Ramos (cell line): Measurements from ENCODE around the gene AP2M1.

ENCODE experiments used
- in situ Hi-C: fragments of 300-500 bp; cut with MboI; formaldehyde crosslinking; loops from one replicate; pipeline ENCODE4 v1.14.3; 2022; ENCODE audit warnings: low sequenced_read_pairs; ENCODE audit not compliant: unreplicated experiment

AP2M1 gene

DNA sequence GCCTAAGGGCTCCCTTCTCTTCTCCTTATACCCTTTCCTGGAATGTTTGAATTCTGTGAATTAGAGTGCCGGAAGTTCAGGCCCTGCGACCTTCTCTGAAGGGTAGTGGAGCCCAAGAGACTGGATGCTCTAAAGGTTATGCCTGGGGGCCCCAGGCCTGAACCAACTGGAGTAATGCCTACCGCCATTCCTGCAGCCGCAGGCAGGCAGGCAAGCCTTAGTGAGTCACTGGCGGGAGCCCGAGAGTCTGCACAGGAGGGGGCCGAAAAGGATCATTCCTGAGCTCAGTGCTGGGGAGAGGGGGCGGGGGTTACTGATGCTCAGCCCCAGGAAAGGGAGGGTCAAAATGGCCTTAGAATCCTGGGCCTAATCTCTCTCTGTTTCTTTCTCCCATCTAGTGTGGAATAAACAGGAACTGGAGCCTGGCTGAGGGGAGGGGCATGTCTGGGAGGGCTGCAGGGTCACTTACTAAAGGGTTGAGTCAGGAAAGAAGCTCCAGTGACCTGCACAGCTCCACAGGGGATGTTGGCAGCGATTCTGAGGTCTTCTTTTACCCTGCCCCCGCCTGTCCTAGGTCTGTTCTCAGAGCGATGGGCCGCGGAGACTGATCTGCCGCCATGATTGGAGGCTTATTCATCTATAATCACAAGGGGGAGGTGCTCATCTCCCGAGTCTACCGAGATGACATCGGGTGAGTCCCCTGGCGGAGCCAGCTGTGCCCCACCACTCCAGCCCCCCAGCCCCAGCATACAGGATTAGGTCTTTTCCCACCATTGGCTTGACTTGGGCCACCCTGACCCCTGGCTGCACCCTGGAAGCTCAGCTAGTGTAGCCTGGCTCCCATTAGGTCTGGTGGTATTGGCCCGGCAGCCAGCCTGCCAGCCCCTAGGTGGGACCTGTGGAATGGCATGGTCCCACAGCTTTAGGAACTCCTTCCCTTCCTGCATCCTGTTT is 2.0 kb downstream of the AP2M1 start:
- in situ Hi-C loops, result no loop called here

- in situ Hi-C loops, result no loop called here
Observed at GRCh38 chr3:184177331-184177731, 2.7 kb downstream of the AP2M1 start.

- in situ Hi-C loops, result no loop called here
Observed at GRCh38 chr3:184177767-184178306, 3.2 kb downstream of the AP2M1 start.

- in situ Hi-C loops, result no loop called here
Observed at GRCh38 chr3:184178521-184179138, 4.0 kb downstream of the AP2M1 start.

DNA sequence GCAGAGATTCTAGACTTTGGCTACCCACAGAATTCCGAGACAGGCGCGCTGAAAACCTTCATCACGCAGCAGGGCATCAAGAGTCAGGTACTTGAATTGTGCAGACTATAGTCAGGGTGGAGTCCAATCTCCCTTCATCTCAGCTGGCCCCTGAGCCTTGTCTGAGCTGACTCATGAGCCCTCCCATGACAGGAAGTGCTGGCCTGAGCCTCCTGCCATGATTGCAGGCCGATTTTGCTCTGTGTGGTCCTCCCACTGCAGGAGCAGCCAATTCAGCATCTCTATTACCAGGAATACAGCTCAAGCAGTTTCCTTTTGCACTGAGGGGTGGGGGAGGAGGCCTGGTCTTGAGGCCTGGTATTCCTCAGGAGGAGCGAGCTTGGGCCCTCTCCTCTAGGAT is 5.5 kb downstream of the AP2M1 start:
- in situ Hi-C loops, result no loop called here

DNA sequence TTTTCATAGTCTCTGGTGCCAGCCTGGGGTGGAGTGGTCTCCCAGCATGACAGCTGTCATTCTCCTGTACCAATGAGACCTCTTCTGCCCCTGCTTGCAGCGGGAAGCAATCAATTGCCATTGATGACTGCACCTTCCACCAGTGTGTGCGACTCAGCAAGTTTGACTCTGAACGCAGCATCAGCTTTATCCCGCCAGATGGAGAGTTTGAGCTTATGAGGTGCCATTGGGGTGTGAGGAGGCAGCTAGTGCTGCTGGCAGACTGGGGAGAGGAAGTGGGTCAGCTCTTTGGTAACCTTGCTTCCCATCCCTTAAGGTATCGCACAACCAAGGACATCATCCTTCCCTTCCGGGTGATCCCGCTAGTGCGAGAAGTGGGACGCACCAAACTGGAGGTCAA is 6.9 kb downstream of the AP2M1 start:
- in situ Hi-C loops, result no loop called here

- in situ Hi-C loops, result no loop called here
Observed at GRCh38 chr3:184183679-184184078, 9.0 kb downstream of the AP2M1 start.

GRCh38 chr3:184184546-184185230 is 10.0 kb downstream of the AP2M1 start:
- in situ Hi-C loops, result no loop called here

- in situ Hi-C loops, result no loop called here
Observed at GRCh38 chr3:184185461-184186183, 11.0 kb downstream of the AP2M1 start.

DNA sequence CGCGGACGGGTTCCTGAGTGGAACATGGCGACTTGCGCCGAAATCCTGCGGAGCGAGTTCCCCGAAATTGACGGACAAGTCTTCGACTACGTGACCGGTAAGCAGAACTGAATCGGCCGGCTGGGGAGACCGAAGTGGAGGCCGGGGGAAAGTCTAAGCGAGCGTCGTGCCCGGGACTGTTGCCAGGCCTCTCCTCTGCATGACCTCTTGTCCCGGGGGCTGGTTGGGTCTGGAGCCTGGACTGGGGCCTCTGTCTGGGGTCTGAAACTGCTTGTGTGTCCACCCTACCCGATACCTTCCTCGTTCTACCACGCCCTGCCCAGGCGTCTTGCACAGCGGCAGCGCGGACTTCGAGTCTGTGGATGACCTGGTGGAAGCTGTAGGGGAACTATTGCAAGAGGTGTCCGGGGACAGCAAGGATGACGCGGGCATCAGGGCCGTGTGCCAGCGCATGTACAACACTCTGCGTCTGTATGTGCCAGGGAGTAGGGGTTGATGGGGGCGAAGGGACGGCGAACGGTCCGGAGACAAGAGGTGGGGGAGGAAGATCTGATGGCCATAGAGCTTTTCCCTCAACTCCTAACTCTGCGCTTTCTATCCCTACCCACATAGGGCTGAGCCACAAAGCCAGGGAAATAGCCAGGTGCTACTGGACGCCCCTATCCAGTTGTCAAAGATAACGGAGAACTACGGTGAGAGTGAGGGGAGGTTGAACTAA is 11.7 kb downstream of the AP2M1 start, which contains the start of gene ABCF3:
Gene ABCF3, plus strand, starts transcription at position 16 of the 718 bp plus-strand sequence. Its CDS starts 9 bp downstream, at position 25.
- in situ Hi-C loops, result no loop called here

- in situ Hi-C loops, result no loop called here
Observed at GRCh38 chr3:184186902-184187207, 12.2 kb downstream of the AP2M1 start.

GRCh38 chr3:184188080-184188479 is 13.4 kb downstream of the AP2M1 start:
- in situ Hi-C loops, result no loop called here

DNA sequence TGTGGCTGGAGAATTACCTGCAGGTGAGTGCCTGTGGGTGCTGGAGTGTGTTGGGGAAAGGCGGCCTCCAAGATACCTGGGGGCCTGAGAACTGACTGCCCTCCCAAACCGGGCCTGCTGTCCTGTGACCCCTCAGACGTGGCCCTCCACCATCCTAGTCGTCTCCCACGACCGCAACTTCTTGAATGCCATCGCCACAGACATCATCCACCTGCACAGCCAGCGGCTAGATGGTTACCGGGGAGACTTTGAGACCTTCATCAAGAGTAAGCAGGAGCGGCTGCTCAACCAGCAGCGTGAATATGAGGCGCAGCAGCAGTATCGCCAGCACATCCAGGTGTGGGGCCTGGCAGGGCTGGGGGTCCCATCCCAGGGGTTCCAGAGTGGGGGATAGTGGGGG is 14.8 kb downstream of the AP2M1 start:
- in situ Hi-C loops, result no loop called here

DNA sequence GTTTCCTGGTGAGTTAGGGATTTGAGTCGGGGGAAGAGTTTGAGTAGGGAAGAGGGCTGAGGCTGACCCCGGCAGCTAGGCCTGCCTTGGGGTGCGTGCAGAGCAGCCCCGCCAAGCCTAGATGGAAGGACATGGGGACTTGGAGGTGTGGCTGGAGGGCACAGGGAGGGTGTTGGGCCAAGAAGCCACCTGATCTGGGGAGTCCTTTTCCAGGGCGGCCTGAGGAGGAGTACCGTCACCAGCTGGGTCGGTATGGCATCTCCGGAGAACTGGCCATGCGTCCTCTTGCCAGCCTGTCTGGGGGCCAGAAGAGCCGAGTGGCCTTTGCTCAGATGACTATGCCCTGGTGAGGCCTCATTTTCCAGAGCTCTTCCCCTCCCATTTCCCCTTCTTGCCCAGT is 18.2 kb downstream of the AP2M1 start:
- in situ Hi-C loops, result no loop called here

DNA sequence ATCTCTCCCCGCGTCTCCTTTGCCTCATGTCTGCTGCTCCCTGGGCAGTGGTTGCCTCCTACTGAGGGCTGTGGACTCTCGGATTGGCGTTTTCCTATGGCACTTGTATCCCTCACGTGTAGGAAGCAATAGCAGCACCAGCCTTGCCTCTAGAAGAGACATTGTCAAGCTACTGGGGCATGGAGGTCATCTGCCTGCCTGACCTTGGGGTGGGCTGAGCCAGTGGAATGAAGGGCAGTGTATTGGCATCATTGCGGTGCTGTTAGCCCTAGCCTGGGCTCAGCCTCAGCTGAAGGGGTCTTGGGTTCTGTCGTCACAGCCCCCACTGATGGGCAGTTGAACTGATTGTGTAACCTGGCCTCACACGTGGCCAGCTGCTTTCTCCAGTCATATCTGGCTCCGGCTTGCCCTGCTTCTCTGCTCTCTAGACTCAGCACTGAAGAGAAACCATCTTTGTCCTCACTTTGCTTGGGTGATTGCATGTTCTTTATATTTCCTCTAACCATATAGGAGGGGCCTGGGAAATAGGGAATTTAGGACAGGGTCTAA is 19.4 kb downstream of the AP2M1 start:
- in situ Hi-C loops, result no loop called here

- in situ Hi-C loops, result no loop called here
Observed at GRCh38 chr3:184196536-184196935, 21.9 kb downstream of the AP2M1 start.

DNA sequence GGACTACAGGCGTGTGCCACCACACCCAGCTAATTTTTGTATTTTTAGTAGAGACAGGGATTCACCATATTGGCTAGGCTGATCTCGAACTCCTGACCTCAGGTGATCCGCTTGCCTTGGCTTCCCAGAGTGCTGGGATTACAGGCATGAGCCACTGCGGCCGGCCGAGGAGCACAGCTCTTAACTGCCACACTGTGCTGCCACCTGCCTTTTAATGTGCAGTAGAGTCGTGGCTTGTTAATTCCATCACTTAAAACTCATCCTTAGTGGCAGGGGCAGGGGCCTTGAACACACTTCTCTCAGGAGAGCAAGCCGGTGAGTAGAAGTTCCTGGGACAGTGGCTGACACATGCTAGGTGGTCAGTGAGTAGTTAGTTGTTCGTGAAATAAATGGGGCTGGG is 23.9 kb downstream of the AP2M1 start:
- in situ Hi-C loops, result no loop called here

- in situ Hi-C loops, result no loop called here
Observed at GRCh38 chr3:184200825-184201224, 26.2 kb downstream of the AP2M1 start.

DNA sequence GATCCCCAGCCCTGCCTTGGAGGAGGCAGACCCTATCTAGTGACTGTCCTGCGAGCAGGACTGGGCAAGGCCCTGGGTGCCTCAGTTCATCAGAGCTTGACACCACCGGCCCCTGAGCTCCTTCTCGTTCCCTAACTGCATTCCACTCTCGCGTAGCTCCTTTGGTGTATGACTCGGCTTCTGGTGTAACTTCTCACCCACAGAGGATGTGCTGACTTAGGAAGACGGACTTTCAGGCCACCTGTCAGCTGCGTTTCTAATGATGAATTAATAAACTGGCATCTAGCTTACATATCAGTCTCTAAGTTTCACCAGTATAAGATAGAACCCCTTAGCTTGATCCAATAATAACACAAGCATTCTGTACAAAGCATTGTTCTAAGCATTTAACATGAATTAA is 28.9 kb downstream of the AP2M1 start:
- in situ Hi-C loops, result no loop called here
